ENCODE measurements around the gene SIK1. TPM values are rescaled to one million over a fixed set of nuclear protein-coding genes. Genes with fewer than 3 reads are reported as not detected.
"Not testable (repeated sequence)": the region's sequence is repeated elsewhere in the genome, so short reads cannot be mapped to it uniquely, and the experiment has no call there.

Gene SIK1
- total RNA-seq, 2 donors from 2014 or later = 3.7 to 8.4 TPM

GRCh38 chr21:43454176-43454575, 27.2 kb upstream of the SIK1 start:
- H3K27ac ChIP-seq; H3K4me1 ChIP-seq; H3K9ac ChIP-seq (ENCODE audit: low read depth in 2 of 2, low read length in 2 of 2); H3K36me3 ChIP-seq; H3K4me3 ChIP-seq; H3K9me3 ChIP-seq; H3K27me3 ChIP-seq; DNase-seq; intact Hi-C loops (cut with DNase I): not testable (repeated sequence)

DNA sequence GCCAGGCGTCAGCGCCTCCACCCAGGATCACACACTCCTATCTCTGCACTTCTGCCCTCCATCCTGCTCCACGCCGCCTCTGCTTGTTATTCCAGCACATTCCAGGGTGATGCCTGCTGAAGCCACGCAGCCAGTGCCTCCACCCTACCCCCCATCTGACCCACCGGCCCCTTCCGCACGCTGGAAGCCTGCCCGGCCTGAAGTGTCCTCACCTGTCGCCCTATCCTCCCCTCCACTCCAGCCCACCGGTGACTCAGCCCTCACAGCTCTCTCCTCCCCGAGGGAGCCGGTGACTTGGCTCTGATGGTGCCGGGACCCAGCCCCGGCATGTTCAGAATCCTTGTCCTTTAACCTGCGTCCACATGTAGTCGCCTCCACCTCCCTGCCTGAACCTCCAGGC, 24.9 kb upstream of the SIK1 start:
- H3K9me3 ChIP-seq; intact Hi-C loops (cut with DNase I); H3K4me3 ChIP-seq; H3K27ac ChIP-seq; H3K9ac ChIP-seq (ENCODE audit: low read depth in 2 of 2, low read length in 2 of 2); H3K27me3 ChIP-seq; DNase-seq; H3K4me1 ChIP-seq; H3K36me3 ChIP-seq: not testable (repeated sequence)

DNA sequence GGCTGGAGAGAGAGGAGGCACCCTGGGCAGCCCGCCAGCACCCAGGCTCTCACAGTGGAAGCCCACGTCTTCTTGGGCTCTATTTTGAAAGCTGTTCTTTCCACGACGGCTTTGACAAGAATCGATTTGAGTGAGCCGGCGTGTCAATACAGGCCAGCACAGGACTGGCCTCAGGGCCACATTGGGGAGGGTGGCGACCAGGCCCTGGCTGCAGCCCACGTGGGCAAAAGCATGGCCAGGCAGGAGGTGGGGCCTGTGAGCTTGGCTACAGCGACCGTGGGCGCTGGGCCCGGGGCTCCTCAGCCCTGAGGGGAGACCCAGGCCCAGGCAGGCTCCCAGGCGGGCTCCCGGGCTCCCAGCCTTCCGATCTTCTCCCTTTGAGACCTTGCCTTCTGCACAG, 23.4 kb upstream of the SIK1 start:
- H3K36me3 ChIP-seq; intact Hi-C loops (cut with DNase I); H3K4me3 ChIP-seq; H3K9ac ChIP-seq (ENCODE audit: low read depth in 2 of 2, low read length in 2 of 2); H3K4me1 ChIP-seq; H3K9me3 ChIP-seq; H3K27me3 ChIP-seq; DNase-seq; H3K27ac ChIP-seq: not testable (repeated sequence)

DNA sequence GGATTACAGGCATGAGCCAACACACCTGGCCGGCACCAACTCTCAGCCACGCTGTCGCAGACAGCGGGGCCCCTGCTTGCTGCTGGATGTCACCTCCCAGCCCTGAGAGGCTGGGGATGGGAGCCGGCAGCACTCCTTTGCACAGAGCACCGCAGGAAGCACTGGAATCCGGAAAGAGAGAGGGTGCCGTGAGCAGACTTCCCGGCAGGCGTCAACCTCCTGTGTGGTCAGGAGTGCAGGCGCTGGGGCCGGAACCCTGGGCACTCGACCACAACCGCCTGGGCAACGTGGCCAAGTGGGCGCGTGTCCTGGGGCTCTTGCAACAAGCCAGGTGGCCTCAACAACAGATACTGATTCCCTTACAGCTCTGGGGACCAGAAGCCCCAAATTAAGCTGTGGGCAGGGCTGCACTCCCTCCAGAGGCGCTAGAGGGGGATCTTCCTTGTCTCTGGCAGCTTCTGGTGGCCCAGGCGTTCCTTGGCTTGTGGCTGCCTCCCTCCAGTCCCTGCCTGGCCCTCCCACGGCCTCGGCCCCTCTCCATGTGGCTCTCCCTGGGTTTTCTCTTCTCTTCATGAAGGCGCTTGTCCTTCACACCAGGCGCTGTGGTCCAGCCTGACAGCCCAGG, 20.5 kb upstream of the SIK1 start:
- H3K27ac ChIP-seq; H3K27me3 ChIP-seq; H3K9ac ChIP-seq (ENCODE audit: low read depth in 2 of 2, low read length in 2 of 2); H3K4me3 ChIP-seq; H3K4me1 ChIP-seq; DNase-seq; H3K36me3 ChIP-seq; intact Hi-C loops (cut with DNase I); H3K9me3 ChIP-seq: not testable (repeated sequence)

- H3K9ac ChIP-seq (ENCODE audit: low read depth in 2 of 2, low read length in 2 of 2); intact Hi-C loops (cut with DNase I); H3K4me1 ChIP-seq; H3K27me3 ChIP-seq; DNase-seq; H3K9me3 ChIP-seq; H3K4me3 ChIP-seq; H3K27ac ChIP-seq; H3K36me3 ChIP-seq: not testable (repeated sequence)
These were observed 19.5 kb upstream of the SIK1 start for GRCh38 chr21:43446277-43446932.

GRCh38 chr21:43444524-43444923, 17.6 kb upstream of the SIK1 start:
- H3K9ac ChIP-seq (ENCODE audit: low read depth in 2 of 2, low read length in 2 of 2); H3K36me3 ChIP-seq; intact Hi-C loops (cut with DNase I); H3K27me3 ChIP-seq; H3K4me1 ChIP-seq; H3K27ac ChIP-seq; H3K4me3 ChIP-seq; H3K9me3 ChIP-seq: not testable (repeated sequence)
- DNase-seq = peak; percentile 15

DNA sequence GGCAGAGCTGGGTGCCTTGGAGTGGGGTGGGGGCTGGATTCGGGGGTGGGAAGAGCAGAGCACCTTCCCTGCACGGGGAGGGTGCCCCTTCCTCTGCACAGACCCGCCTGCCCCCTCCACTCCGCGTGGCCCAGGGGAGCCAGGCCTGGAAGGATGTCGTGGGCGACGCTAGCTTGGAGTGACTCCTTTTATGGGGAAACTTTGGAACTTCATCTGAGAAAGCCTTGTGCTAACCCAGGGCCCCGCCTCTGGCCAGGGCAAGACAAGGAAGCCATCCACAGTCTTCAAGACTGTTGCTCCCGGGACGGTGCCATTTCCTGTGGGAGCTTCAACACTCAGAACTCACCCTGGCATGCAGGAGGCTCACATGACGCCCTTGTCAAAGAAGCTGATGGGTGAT, 15.6 kb upstream of the SIK1 start:
- H3K36me3 ChIP-seq; H3K4me3 ChIP-seq; H3K27me3 ChIP-seq; H3K4me1 ChIP-seq; intact Hi-C loops (cut with DNase I); H3K27ac ChIP-seq; H3K9me3 ChIP-seq; DNase-seq; H3K9ac ChIP-seq (ENCODE audit: low read depth in 2 of 2, low read length in 2 of 2): not testable (repeated sequence)

- H3K27ac ChIP-seq; H3K36me3 ChIP-seq; DNase-seq; H3K4me3 ChIP-seq; H3K9me3 ChIP-seq; H3K4me1 ChIP-seq; intact Hi-C loops (cut with DNase I); H3K9ac ChIP-seq (ENCODE audit: low read depth in 2 of 2, low read length in 2 of 2); H3K27me3 ChIP-seq: not testable (repeated sequence)
These were observed 14.2 kb upstream of the SIK1 start for GRCh38 chr21:43440835-43441727.

DNA sequence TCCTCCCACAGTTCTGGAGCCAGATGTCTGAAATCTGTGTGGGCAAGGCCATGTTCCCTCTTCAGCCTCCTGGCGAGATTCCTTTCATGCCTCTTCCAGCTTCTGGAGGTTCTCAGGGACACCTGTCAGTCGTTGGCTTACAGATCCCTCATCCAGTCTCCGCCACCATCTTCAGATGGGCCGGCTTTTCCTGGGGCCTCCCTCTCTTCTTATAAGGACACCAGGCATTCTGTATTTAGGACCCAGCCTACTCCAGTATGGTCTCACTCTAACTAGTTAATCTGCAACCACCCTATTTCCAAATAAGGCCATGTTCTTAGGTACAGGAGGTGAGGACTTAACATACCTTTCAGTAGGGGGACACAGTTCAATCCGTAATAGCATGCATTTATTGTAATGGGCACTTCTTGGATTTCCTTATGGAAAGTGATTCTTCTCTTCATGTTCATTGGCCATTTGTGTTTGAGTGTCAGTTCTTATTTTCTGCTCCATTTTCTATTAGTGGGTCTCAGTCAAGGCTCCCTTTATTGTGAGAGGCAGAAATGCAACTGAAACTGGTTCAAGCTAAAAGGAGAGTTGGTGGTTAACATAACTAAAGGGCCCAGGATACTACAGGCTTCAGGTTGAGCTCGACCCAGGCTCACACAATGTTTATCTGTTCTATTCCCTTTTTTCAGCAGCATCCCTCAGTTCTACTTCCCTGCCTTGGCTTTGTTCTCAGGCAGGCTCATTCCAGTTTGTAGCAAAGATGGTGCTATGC, 12.6 kb upstream of the SIK1 start:
- H3K4me3 ChIP-seq; H3K27me3 ChIP-seq; H3K4me1 ChIP-seq; intact Hi-C loops (cut with DNase I); H3K9me3 ChIP-seq; H3K9ac ChIP-seq (ENCODE audit: low read depth in 2 of 2, low read length in 2 of 2); H3K27ac ChIP-seq; H3K36me3 ChIP-seq: not testable (repeated sequence)
- DNase-seq = peak; percentile 13

DNA sequence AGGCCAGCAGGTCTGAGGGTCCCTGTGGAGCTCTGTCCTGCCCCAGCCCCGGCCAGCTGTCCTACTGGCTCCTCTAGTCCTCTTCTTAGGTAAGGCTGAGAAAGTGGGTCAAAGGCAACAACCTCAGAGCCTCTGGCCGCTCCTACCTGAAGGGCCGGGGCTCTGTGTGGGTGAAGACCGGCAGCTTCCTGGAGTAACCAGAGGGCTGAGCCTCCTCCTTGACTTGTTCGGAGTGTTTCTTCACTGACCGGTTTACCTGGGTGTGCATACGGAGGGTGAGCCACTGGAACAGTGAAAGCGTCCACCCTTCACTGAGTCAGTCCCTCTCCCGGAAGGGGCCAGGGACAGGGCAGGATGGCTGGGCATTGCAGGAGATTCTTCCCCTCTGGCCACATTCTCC, 9.3 kb upstream of the SIK1 start:
- DNase-seq; H3K36me3 ChIP-seq; H3K4me1 ChIP-seq; intact Hi-C loops (cut with DNase I); H3K27ac ChIP-seq; H3K4me3 ChIP-seq; H3K9me3 ChIP-seq; H3K27me3 ChIP-seq; H3K9ac ChIP-seq (ENCODE audit: low read depth in 2 of 2, low read length in 2 of 2): not testable (repeated sequence)

DNA sequence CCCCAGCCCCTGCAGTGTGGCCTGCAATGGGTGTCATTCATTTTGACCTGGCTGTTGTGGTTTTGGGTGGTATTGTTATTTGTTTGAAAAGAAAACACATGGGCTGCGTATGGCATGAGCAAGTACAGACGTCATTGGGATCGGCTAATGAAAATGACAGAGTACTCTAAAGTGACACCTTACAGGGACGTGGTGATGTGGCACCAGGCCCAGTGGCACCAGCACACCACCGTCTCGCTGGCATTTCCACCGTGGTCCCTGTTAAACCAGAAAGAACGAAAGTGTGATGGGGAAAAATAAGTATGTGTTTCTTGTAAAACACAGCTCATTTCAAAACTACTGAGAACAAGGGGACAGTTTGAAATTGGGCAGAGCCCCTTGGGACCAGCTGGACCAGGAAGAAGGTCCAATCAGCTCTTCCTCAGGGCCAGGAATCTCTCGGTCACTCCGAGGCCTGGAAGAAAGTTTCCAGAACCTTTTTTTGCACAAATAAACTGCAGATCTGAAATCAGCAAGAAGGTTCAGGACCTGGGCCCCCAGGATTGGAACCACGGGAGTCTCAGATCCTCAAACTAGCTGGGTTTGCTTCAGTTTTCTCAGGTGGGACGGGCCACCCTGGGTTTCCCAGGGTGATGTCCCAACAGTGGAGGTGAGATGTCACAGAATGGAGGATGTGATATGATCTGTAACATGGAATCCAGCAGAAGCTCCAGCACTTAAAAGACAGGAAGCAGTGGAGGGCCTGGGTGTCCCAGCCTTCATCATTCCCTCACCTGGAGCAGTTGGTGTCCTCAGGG, 6.6 kb upstream of the SIK1 start:
- H3K9ac ChIP-seq (ENCODE audit: low read depth in 2 of 2, low read length in 2 of 2); H3K36me3 ChIP-seq; H3K4me1 ChIP-seq; H3K4me3 ChIP-seq; H3K27ac ChIP-seq; intact Hi-C loops (cut with DNase I); H3K27me3 ChIP-seq; DNase-seq; H3K9me3 ChIP-seq: not testable (repeated sequence)

DNA sequence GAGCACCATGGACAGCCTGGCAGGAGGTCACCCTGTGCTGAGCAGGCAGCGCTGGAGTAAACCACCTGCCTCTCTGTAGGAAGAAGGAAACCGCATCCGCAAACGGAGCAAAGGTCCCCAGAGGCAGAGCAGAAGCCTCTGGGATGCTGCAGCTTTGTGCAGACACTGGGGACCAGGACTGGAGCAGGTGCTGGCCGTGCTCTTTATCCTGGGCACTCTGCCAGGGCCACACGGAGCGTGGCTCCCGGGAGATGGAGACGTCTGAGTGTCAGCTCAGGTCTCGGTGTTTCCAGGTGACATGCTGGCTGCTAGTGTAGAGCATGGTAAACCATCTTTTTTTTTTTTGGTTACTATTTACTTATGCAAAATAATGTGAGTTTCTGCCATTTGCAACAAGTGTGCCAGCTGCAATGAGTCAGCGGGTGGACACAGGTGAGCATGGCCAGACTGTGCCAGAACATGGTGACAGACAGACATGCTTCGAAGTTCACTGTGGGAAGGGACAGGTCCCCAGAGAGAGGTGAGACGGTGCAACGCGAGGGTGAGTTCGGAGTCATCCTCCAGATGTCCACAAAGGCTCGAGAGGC, 4.0 kb upstream of the SIK1 start:
- H3K27me3 ChIP-seq; H3K27ac ChIP-seq; H3K36me3 ChIP-seq; H3K9ac ChIP-seq (ENCODE audit: low read depth in 2 of 2, low read length in 2 of 2); H3K4me3 ChIP-seq; H3K9me3 ChIP-seq; H3K4me1 ChIP-seq; intact Hi-C loops (cut with DNase I): not testable (repeated sequence)
- peak; percentile 13 for DNase-seq

Data from colonic mucosa (tissue), 4 donors.